K562 (cell line): ENCODE results near the gene JAG2. TPM values are rescaled to one million over a fixed set of nuclear protein-coding genes. Genes with fewer than 3 reads are reported as not detected.

Experiments used
- ATAC-seq: fragments of 200-7000 bp; cut with Tn5 transposase; 3 replicates; pipeline ENCODE4 v1.9.1; 2020; ENCODE audit warnings: moderate library complexity
- BruUV-seq: library from RNA; stranded (reverse); fragments of 400-500 nt; replicated peaks from 2 replicates; lab custom pipeline; 2021; lab: Mats Ljungman, UMichigan
- CTCF ChIA-PET: fragments of 300-600 bp; formaldehyde crosslinking; extraction: SDS; loops from one replicate; lab custom pipeline; 2021; ENCODE audit warnings: low intra/inter-chr PET ratio; lab: Yijun Ruan, JAX
- POLR2A ChIA-PET: fragments of 300-600, 350-650 bp; sonication (Branson Sonifier 250); formaldehyde crosslinking; extraction: SDS; loops from one replicate; lab custom pipeline; 2021; ENCODE audit warnings: antibody characterized with exemption, inconsistent platforms; lab: Yijun Ruan, JAX
- DNase-seq, 4 experiments: peaks; one replicate each; pipeline versions ENCODE4 v3.0.0 to v3.0.0-alpha.2; 2011 to 2018; ENCODE audit warnings: low spot score in 3 of 4, mixed read lengths in 3 of 4; ENCODE audit errors: extremely low read depth in 1 of 4
- FAIRE-seq: peaks from 2 replicates; lab custom pipeline; 2011; peaks lifted over from hg19 to GRCh38; lab: Jason Lieb, UNC
- H2AFZ ChIP-seq: 2 replicates; pipeline ENCODE4 v1.6.0; 2011; ENCODE audit warnings: low read depth, low read length, control low read depth, inconsistent platforms
- H3K27ac ChIP-seq: fragments of 200-600 bp; 3 replicates; pipeline ENCODE4 v1.8.0; 2011; ENCODE audit warnings: low read depth, mild to moderate bottlenecking, control low read depth, inconsistent platforms, low read length, moderate library complexity, mixed read lengths; ENCODE audit errors: extremely low read depth
- H3K27me3 ChIP-seq, 2 experiments: fragments of 300-600 bp in 1 of 2; 2 replicates in 1 of 2; 3 replicates in 1 of 2; pipeline versions ENCODE4 v1.6.0 to v1.8.0; 2011; ENCODE audit warnings: inconsistent platforms in 2 of 2, low read length in 2 of 2, mild to moderate bottlenecking in 1 of 2, mixed read lengths in 1 of 2, moderate library complexity in 1 of 2; ENCODE audit not compliant: control insufficient read depth in 2 of 2, insufficient read depth in 2 of 2
- H3K36me3 ChIP-seq: fragments of 300-600 bp; 3 replicates; pipeline ENCODE4 v1.8.0; 2011; ENCODE audit warnings: mild to moderate bottlenecking, low read length, inconsistent platforms; ENCODE audit not compliant: control insufficient read depth, insufficient read depth
- H3K4me1 ChIP-seq, 2 experiments: fragments of 200-600 bp in 1 of 2; replicated peaks in 1 of 2; 2 replicates in 1 of 2; 3 replicates in 1 of 2; pipeline versions ENCODE4 v1.5.1 to v1.8.0; 2011; ENCODE audit warnings: inconsistent platforms in 2 of 2, low read length in 2 of 2, mild to moderate bottlenecking in 1 of 2, mixed read lengths in 1 of 2, moderate library complexity in 1 of 2; ENCODE audit not compliant: control insufficient read depth in 2 of 2, insufficient read depth in 2 of 2
- H3K4me2 ChIP-seq: 2 replicates; pipeline ENCODE4 v1.6.1; 2011; ENCODE audit warnings: low read length, control low read depth, inconsistent platforms, mixed read lengths; ENCODE audit not compliant: insufficient read depth
- H3K4me3 ChIP-seq: fragments of 200-600 bp; sonication (generic), shearing (Covaris generic); 2 replicates; pipeline ENCODE4 v1.5.1; 2016; ENCODE audit warnings: control low read depth, inconsistent platforms
- H3K79me2 ChIP-seq: fragments of 200-600 bp; 3 replicates; pipeline ENCODE4 v1.8.0; 2011; ENCODE audit warnings: low read length, inconsistent platforms; ENCODE audit not compliant: control insufficient read depth, insufficient read depth
- H3K9ac ChIP-seq, 2 experiments: 2 replicates each; pipeline versions ENCODE4 v1.6.0 to v1.6.1; 2011; ENCODE audit warnings: low read depth in 2 of 2, low read length in 2 of 2, control low read depth in 1 of 2, inconsistent platforms in 1 of 2, mild to moderate bottlenecking in 1 of 2, mixed read lengths in 1 of 2; ENCODE audit not compliant: insufficient read depth in 1 of 2
- H3K9me1 ChIP-seq: one replicate; pipeline ENCODE4 v1.6.0; 2011; ENCODE audit warnings: inconsistent platforms, mild to moderate bottlenecking, low read length, moderate library complexity; ENCODE audit not compliant: control insufficient read depth, insufficient read depth
- H3K9me3 ChIP-seq: replicated peaks from 2 replicates; pipeline ENCODE4 v1.5.1; 2011; ENCODE audit warnings: low read depth, low read length, inconsistent platforms; ENCODE audit not compliant: control insufficient read depth, insufficient read depth
- H4K20me1 ChIP-seq: replicated peaks from 2 replicates; pipeline ENCODE4 v1.6.1; 2011; ENCODE audit warnings: low read length, inconsistent platforms, mixed read lengths; ENCODE audit not compliant: control insufficient read depth, insufficient read depth
- BDP1 ChIP-seq: IDR thresholded peaks from 3 replicates; pipeline ENCODE4 v1.6.1; 2011; ENCODE audit not compliant: insufficient read length, insufficient read depth
- CHD2 ChIP-seq: IDR thresholded peaks from 2 replicates; pipeline ENCODE4 v1.6.1; 2011; ENCODE audit warnings: low read depth, low read length
- FOXK2 ChIP-seq, 2 experiments: fragments of 450-650 bp; IDR thresholded peaks in 1 of 2; conservative IDR thresholded peaks in 1 of 2; 2 replicates each; pipeline ENCODE4 v1.6.1; 2016; ENCODE audit warnings: low read depth in 2 of 2, mild to moderate bottlenecking in 1 of 2
- L3MBTL2 ChIP-seq: fragments of 450-650 bp; IDR thresholded peaks from 2 replicates; pipeline ENCODE4 v1.6.1; 2016; ENCODE audit warnings: mild to moderate bottlenecking, moderate library complexity
- MAFK ChIP-seq: IDR thresholded peaks from 2 replicates; pipeline ENCODE4 v1.6.1; 2011; ENCODE audit warnings: low read length, improper control_type of control experiment
- MED1 ChIP-seq: sonication (generic); formaldehyde crosslinking; IDR thresholded peaks from 2 replicates; pipeline ENCODE4 v1.8.1; 2023; ENCODE audit warnings: missing genetic modification reagents, borderline replicate concordance
- PBX2 ChIP-seq, 2 experiments: IDR thresholded peaks in 1 of 2; conservative IDR thresholded peaks in 1 of 2; 2 replicates each; pipeline ENCODE4 v1.6.1; 2016; ENCODE audit warnings: low read depth in 2 of 2, mild to moderate bottlenecking in 1 of 2, missing compliant biosample characterization in 1 of 2, missing genetic modification characterization in 1 of 2, moderate library complexity in 1 of 2
- POU5F1 ChIP-seq: fragments of 150-350 bp; IDR thresholded peaks from 2 replicates; pipeline ENCODE4 v1.6.1; 2014; ENCODE audit warnings: borderline replicate concordance, low read length, low read depth, mild to moderate bottlenecking; ENCODE audit not compliant: partially characterized antibody
- PREB ChIP-seq: sonication (generic); formaldehyde crosslinking; IDR thresholded peaks from 2 replicates; pipeline ENCODE4 v1.8.1; 2023; ENCODE audit warnings: mild to moderate bottlenecking, missing genetic modification reagents
- PTBP1 ChIP-seq: fragments of 200-400 bp; formaldehyde crosslinking; IDR thresholded peaks from 2 replicates; pipeline ENCODE4 v1.6.1; 2017; ENCODE audit warnings: low read depth, low read length
- SMAD3 ChIP-seq: fragments of 450-650 bp; formaldehyde crosslinking; conservative IDR thresholded peaks from 2 replicates; pipeline ENCODE4 v1.4.0; 2020; ENCODE audit warnings: mild to moderate bottlenecking
- ZNF175 ChIP-seq: fragments of 200-800 bp; sonication (Bioruptor generic); IDR thresholded peaks from 2 replicates; pipeline ENCODE4 v1.6.1; 2016; ENCODE audit warnings: low read depth, mild to moderate bottlenecking, missing genetic modification characterization, missing compliant biosample characterization
- ZNF274 ChIP-seq: IDR thresholded peaks from 2 replicates; pipeline ENCODE4 v1.6.1; 2011; ENCODE audit warnings: low read depth, mild to moderate bottlenecking, low read length, moderate library complexity, borderline replicate concordance
- ZNF384 ChIP-seq: IDR thresholded peaks from 2 replicates; pipeline ENCODE4 v1.6.1; 2012; ENCODE audit warnings: low read depth, low read length, improper control_type of control experiment
- ZNF77 ChIP-seq: fragments of 250-450 bp; sonication (Bioruptor Pico); IDR thresholded peaks from 2 replicates; pipeline ENCODE4 v1.5.0; 2020
- WGBS: fragments of 100-300 bp; shearing (Covaris generic); methylation state at CpG from one replicate; pipeline ENCODE4 v1.1.6; 2016; ENCODE audit warnings: low coverage, mixed read lengths; ENCODE audit not compliant: insufficient coverage; ENCODE audit errors: missing lambda C conversion rate; 5-methylcytosine and 5-hydroxymethylcytosine counted together
- in situ Hi-C: fragments of 300-500 bp; cut with MboI; formaldehyde crosslinking; loops from 4 replicates; pipeline ENCODE4 v1.15.0; 2018; ENCODE audit warnings: inconsistent platforms, mixed read lengths
- intact Hi-C: fragments of 100-400 bp; cut with micrococcal nuclease; formaldehyde crosslinking; loops from 2 replicates; pipeline ENCODE4 v1.14.2; 2022
- polyA plus RNA-seq, 8 experiments: library from polyadenylated mRNA; depleted of rRNA in 4 of 8; stranded (reverse) in 5 of 8; unstranded in 3 of 8; fragments of >200 nt; fragmentation: Nextera tagmentation in 2 of 8; fragmentation: Illumina TruSeq in 1 of 8; extraction: Ambion mirVana in 2 of 8; extraction: Trizol in 1 of 8; gene quantifications; 2 replicates each; pipeline versions ENCODE4 v1.2.1 to v1.2.3, GENCODE V29; 2011 to 2014; ENCODE audit warnings: inconsistent platforms in 1 of 8, missing spikeins in 1 of 8
- total RNA-seq, 7 experiments: library from RNA; depleted of rRNA in 6 of 7; stranded (reverse); fragments of >200 nt in 6 of 7; fragmentation: Illumina TruSeq in 2 of 7; extraction: Trizol in 2 of 7; gene quantifications; 2 replicates each; pipeline versions ENCODE4 v1.2.1 to v1.2.3, GENCODE V29; 2011 to 2021; ENCODE audit warnings: low replicate concordance in 1 of 7

JAG2 gene
- total and polyA plus RNA-seq, 9 of the 15 experiments (the other 6 are each of a cell fraction or from before 2014, with no cell fraction given): 0.25 to 48.4 (median 8.6) TPM

GRCh38 chr14:105158794-105159193 lies 9.8 kb downstream of the JAG2 start:
- no peak for ATAC-seq
- WGBS: no CpG with 5 or more reads among the region's 12 CpGs
- no peak overlapping the region for H3K27ac ChIP-seq

More at GRCh38 chr14:105158794-105159193, 9.8 kb downstream of the JAG2 start:
- intact Hi-C loops: no loop called here
- Histone ChIP-seq H3K9me1 (peaks cover 4% of the 10 kb centered on the region), H3K36me3 (peaks cover 7% of the 10 kb centered on the region; the same call in 1 of the 3 replicates), H3K4me2 (no peak overlapping the region), H3K4me3 (no peak overlapping the region), H3K27me3 (no peaks in the 10 kb centered on the region), H3K4me1 (peaks cover 0 to 47% of the 10 kb centered on the region in 2 experiments; a peak in 2 of 5 replicates), H3K9me3 (no peaks in the 10 kb centered on the region), H4K20me1 (peaks cover 11% of the 10 kb centered on the region), H3K9ac (no peak overlapping the region; a peak in 1 of 4 replicates), H3K79me2 (peaks cover 19% of the 10 kb centered on the region), H2AFZ (no peak overlapping the region)
- TF ChIP-seq MED1 (CRISPR knock-in tag) (no peak), MAFK (no peak), ZNF274 (no peak), CHD2 (no peak), POU5F1 (no peak), FOXK2 (conservative IDR thresholded peaks at IDR 0.05 in 1 of 2, IDR thresholded peaks at IDR 0.05 in 1 of 2; ENCODE audit: low read depth in 2 of 2) (no peak), PTBP1 (no peak), BDP1 (no peak), PBX2 (CRISPR knock-in tag; IDR thresholded peaks at IDR 0.05; ENCODE audit: low read depth) (no peak), PBX2 (tag; conservative IDR thresholded peaks at IDR 0.05; ENCODE audit: low read depth) (no peak), PREB (CRISPR knock-in tag) (no peak), ZNF77 (no peak), SMAD3 (CRISPR knock-in tag) (no peak), ZNF175 (CRISPR knock-in tag) (no peak), ZNF384 (no peak), L3MBTL2 (no peak)
- POLR2A ChIA-PET: no interaction called here
- FAIRE-seq: no peak
- no peak for DNase-seq
- CTCF ChIA-PET: no interaction called here
- in situ Hi-C loops: no loop called here
- no TSS peak for BruUV-seq
